ENCODE measurements around the gene ATP2B1.
A peak's percentile ranks its signal among the peaks of the same experiment; 100 is the strongest.
"Not testable (repeated sequence)": the region's sequence is repeated elsewhere in the genome, so short reads cannot be mapped to it uniquely, and the experiment has no call there.

Gene ATP2B1

DNA sequence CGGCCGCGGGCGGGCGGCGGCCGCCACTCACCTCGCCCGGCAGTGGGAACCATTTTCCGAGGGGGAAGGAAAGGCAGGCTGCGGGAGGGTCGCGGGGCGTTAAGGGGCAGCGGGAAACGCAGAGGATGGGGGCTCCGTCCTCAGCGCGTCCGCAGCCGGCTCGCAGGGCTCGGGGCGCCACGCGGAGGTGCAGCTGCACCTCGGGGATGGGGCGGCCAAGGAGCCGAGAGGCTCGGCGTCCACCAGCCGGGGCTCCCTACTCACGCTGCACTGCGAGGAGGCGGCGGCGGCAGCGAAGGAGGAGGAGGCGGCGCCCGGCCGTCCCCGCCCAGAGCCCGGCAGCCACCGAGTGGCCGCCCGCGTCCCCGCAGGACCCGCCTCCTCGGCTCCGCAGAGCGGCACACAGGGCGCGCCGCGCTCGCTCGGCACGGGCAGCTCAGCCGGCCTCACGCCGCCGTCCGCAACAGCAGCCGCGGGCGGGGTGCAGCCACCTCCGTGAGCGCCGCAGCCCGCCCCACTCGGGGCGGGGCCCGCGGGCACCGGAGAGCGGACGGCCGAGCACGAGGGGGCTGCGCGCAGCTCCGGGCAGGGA is at the start of gene ATP2B1:
ATP2B1 (minus strand) TSS at position 274 of the 592 bp plus-strand sequence. CDS start 52,952 bp downstream, outside the sequence.
- peak; percentile 73 for DNase-seq

DNA sequence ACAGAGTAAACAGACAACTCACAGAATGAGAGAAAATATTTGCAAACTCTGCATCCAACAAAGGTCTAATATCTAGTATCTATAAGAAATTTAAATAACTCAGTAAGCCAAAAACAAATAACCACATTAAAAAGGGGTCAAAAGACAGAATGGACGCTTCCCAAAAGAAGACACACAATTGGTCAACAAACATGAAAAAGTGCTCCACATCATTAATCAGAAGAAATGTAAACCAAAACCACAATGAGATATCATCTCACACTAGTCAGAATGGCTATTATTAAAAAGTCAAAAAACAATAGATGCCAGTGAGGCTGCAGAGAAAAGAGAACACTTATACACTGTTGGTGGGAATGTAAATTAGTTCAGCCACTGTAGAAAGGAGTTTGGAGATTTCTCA is 49.3 kb upstream of the ATP2B1 start:
- not testable (repeated sequence) for DNase-seq

DNA sequence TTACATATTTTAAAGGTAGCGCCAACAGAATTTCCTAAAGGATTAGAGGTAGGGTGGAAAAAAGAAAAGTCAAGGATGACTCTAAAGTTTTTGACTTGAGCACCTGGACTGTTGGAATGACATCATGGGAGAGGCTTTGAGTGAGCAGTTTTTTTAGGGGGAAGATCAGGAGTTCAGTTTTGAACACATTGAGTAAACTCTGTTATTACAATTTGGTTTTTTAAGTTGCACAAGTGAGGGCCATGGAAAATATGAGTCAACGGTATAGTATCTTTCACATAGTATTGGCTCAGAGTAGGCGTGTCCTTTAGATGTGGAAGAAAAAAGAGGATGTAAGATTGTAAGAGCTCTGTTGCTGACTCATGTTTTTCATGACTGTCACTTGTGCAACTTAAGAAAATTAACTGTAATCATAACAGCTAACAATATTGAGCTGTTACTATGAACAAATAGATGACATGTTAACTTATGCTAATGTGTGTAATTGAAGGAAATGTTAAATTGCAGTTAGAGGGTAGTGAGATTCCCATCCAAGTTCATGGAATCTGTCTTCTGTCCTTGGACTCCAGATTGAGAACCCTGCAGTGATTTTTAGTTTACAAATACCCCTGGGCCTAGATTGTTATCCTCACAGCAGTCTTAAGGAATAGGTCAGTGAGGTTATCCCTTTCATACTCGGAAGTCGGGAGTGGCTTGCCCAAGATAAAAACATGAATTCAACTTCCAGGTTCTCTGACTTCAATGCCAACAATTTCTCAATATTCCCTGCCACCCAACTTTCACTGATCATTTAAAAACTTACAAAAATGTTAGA is 48.2 kb upstream of the ATP2B1 start:
- DNase-seq, result peak; percentile 11

DNA sequence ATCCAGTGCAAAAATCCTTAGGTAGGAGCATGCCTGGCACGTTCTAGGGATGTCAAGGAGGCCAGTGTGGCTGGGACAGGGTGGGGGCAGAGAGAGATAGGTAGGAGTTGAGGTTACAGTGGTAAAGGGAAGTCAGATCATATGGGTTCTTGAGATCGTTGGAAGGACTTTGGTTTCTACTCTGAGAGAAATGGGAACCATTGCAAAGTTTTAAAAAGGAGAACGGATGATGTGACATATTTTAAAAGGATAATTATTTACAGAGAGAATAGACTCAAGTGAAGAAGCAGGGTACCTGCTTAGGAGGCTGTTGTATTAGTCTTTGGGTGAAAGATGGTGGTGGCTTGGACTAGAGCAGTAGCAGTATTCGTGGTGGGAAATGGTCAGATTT is 47.6 kb upstream of the ATP2B1 start:
- no peak for DNase-seq

DNA sequence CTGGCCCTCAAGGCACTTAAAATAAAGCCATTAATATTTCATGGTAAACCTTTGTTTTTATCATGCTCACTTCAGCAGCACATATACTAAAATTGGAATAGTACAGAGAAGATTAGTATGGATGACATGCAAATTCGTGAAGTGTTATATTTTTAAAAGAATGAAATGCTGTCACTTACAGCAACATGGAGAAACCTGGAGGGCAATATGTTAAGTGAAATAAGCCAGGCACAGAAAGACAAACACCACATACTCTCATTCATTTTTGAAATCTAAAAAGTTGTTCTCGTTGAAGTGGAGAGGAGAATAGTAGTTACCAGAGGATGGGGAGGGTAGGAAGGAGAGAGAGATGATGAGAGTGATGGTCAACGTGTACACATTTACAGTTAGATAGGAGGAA is 45.4 kb upstream of the ATP2B1 start:
- DNase-seq, result no peak

DNA sequence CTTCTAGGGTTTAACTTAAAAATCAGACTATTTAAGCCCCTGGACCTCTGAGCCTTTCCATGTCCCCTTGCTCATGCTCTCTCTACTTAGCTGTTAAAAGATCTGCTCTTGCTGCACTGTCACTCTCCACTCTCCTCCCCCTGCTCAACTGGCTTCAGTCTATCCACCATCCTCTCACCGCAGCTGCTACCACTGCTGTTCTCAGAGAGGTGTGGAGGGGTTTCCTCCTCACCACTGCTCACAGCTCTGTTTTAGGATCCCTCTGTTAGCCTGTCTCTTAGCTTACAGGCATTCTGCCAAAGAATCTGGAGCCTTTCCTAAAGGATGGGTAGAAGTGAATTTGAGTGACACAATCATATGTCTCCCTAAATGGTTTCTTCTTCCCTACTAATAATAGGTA is 43.7 kb upstream of the ATP2B1 start:
- no peak for DNase-seq

DNA sequence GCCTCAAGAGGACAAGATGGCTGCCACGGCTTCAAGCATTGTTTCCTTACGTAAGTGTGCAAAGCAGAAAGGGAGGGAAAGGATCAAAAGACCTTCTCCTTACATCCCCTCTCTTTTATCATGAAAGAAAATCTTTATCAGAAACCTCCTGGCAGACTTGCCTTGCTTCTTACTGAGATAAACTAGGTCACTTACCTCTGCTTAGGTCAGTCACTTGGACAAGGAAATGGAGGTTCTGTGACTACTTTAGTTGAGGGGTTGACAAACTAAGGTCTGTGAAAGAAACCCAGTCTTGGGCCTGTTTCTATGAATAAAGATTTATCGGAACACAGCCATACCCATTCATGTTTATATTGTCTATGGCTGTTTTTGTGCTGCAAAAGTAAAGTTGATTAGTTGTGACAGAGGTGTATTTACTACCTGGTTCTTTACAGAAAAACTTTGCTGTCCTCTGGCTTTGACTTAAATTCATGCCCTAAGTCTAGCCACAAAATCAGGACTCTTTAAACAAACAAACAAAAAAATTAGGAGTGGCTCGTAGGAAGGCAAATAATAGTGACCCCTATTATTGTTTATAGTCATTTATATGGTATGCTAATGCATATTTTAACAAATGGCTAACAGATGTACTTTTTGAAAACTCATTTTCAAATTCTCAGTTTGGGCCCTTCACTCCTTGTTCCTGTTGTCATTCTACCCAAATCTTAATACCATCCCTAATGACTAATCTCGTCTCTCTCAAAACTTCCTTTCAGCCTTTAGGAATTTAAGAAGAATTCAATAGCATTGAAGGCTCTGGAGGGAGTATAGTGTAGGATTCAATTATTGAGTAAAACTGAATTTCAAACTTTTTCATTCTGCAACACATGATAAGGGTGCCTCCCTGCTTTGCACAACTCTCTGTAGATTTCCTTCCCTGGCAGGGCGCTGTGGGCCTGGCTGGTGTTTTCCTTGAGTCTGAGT is 42.0 kb upstream of the ATP2B1 start:
- DNase-seq, result no peak

DNA sequence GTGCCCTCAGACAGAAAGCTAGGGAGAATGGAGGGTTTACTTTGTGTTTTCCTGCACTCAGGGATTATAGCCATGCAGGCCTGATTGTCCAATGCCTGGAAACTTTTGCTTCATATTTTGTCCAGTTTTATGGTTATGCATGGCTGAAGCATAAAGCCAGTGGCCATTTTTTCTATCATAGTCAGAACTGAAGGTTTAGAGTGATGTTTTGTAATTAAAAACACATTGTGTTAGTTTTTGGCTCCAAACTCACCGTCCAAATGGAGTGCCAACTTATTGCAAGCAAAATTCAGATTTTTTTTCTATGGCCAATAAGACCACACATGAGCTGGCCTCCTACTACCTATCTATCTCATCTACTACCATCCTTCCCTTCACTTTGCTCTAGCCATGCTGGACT is 40.2 kb upstream of the ATP2B1 start:
- no peak for DNase-seq

DNA sequence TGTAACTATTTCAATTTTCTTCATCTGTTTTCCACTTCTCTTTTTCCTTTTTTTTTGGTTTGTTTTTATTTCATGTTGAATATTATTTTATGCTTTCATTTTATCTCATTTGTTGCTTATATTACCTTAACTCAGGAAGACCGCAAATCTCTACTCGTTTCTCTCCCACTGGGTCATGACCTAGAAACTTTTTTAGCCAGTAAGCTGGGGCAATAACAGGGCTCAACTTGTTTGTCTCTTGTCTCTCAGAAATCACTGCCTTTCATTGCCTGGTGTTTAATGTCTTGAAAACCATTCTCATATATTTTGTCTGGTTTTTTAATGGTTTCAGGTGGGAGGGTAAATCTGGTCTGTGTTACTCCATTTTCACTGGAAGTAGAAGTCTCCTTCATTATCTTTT is 36.6 kb upstream of the ATP2B1 start:
- DNase-seq, result no peak

DNA sequence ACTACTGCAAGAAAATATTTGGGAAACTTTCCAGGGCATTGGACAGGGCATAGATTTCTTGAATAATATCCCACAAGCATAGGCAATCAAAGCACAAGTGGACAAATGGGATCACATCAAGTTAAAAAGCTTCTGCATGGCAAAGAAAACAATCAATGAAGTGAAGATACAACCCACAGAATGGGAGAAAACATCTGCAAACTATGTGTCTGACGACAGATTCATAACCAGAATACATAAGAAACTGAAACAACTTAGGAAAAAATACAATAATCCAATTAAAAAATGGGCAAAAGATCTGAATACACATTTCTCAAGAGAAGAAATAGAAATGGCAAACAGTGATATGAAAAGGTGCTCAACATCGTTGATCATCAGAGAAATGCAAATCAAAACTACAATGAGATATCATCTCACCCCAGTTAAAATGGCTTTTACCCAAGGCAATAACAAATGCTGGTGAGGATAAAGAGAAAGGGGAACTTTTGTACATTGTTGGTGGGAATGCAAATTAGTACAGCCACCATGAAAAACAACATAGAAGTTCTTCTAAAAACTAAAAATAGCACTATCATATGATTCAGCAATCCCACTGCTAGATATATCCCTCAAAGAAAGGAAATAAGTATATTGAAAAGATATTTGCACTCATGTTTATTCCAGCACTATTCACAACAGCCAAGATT is 33.8 kb upstream of the ATP2B1 start:
- no peak for DNase-seq

DNA sequence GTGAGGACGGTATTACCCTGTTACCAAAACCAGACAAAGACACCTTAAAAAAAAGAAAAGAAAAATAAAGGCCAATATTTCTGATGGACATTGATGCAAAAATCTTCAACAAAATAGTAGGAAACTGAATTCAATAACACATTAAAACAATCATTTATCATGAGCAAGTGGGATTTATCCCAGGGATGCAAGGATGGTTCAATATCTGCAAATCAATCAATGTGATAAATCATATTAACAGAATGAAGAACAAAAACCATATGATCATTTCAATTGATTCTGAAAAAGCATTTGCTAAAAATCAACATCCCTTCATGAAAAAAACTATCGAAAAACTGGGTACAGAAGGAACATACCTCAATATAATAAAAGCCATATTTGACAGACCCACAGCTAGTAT is 32.3 kb upstream of the ATP2B1 start:
- no peak for DNase-seq

DNA sequence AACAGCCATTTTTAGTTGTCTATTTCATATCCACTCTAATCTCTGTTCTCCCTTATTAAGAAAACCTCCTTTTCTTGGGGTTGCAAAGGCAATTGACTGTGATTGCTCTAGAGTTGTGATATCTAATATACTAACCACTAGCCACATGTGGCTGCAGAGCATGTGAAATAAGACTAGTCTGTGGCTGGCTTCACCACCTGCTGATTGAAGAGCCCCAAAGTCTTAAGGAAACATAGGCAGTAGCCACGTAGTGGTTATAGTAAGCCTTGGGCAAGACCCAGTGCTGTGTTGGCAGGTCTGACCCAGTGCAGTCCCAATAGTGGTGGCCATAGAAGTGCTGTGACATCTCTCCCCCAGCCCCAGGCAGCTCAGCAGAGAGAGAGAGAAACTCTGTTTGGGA is 28.4 kb upstream of the ATP2B1 start:
- DNase-seq, result no peak

DNA sequence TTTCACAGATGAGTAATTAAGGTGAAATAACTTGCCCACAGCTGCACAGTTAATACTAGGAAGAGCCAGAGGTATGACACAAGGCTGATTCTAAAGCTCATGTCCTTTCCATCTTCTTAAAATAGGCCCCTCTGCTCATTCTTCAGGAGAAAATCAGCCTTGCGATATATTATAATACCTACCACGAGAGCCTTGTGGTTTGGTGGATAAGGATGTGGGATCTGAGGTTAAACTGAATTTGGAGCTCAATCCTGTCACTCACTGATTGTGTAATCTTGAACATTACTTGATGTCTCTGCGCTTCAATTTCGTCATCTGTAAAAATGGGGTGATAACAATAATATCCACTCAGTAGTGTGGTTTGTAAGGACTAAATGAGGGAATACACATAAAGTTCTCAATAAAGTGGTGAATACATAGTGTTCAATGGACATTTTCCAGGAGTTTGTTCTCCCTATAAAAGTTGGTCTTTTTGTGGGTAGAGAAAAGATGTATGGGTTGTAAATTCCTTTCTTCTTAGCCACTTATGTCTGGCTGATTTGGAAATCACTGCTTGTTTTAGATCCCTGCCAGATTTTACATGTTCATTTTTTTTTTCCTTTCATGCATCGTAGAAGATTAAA is 25.1 kb upstream of the ATP2B1 start:
- no peak for DNase-seq

DNA sequence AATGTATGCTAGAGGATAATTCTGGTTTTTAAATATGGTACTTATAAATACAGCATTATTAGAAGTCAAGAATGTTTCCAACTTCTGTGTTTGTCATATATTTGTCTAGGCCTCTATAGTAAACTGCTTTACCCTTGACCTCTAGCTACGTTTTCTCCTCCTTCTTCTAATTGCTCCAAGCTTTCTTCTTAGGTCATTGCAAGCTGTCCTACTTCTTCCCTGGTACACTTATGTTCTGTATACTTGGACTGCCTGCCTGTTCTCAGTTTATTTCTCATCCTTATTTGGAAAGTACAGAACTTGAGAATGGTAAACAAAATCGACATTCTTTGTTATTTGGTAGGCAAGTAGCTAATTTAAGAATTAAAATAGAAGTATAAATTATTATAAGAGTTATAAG is 23.9 kb upstream of the ATP2B1 start:
- no peak for DNase-seq

DNA sequence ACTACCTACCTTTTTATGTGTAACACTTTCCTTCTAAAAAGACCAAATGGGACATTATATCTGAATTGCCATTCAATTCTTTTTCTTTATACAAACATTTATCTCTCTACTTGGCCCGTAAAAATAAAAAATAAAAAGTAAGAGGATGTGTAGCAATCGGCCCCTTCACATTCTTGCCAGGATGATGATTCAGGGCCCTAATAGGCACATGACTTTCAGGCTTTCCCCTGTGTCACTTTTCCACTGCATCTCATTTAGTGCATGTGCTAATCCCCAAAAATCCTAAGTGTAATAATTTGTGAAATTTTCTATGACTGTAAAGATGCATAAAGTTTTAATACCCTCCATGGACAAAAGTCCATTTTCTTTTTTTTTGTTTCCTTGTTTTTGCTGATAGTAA is 23.0 kb upstream of the ATP2B1 start:
- DNase-seq, result no peak

DNA sequence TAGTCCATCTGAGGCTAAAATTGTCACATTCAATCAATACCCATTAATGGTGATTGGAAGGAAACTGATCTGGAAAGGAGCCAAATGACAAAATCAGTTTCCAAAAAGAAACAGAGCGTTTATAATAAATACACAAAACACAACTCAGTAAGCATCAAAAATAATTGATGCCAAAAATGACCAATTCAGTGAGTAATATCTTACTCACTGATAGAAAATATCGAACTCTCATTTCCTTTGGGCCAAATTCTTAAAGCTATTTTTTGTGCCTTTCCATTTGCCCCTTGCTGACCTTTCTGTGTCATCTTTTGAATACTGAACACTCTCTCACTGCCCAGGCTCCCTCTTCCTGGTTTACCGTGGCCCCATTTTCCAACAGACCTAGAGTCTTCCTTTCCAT is 22.5 kb upstream of the ATP2B1 start:
- no peak for DNase-seq

DNA sequence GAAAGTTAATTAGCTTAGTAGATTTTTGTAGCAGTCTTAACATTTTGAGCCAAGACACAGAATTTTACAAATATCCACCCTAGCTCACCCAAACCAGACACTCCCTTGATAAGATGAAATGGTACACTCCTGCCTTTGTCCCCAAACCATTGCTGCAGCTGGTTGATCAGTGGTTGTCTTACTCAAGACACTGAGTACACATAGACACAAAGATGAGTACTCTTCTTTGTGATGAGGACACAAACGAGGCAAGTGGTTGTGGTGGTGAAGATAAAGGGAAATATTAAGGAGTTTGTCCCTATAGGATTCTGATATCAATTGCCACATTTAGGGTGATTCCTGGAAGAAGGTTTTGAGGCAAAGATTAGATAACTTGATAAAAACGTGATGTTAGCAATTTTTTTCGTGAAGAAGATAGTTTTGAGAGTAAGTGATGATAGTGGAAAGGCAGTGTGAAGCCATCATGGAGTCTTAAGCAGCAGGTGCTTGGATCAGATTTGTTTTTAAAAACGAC is 21.4 kb upstream of the ATP2B1 start:
- DNase-seq, result no peak

DNA sequence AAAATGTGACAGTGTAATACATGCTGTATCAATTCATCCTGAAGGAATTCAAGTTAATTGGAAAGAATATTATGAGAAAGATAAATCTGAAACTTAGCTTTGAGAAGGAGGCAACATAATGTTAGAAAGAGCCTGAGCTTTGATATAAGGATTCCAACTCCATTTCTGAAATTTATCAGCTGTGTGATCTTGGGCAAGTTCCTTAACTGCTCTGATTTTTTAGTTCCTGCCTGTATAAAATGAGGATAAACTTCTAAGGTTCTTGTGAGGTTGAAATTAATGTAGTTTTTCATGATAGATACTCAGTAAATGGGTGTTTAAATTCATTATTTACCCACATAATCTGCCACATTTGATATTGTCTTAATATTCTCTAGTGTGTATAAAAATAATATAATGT is 14.6 kb upstream of the ATP2B1 start:
- no peak for DNase-seq

DNA sequence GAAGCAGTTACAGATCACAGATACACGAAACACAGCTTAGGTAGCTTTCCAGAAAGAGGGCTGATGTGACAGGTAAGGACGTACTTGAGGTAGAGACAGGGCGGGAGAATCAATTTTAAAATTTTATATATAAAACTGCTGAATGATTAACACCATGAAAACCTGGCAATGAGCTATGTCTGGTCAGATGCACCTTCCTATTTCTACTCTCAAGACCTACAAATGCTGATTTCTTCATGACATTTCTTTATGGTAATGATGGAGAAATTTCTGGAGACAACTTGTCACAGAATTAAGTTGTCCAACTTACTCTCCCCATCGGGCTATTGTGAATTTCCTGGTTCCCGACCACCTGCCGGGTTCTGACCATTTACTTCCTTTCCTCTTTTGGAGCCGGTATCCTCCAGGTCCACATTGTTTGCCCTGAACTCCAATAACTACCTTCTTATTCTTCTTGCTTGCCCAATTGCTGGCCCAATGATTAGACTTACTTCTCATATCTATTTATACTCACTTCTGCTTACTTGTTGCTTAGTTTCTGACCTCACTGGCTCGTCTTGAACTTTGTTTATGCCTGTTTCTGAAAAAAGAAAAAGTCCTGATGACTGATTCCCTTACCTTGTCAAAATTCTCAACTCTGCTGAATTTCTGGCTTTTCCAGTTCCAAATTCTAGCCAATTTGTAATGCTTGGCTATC is 12.8 kb upstream of the ATP2B1 start:
- DNase-seq, result no peak

DNA sequence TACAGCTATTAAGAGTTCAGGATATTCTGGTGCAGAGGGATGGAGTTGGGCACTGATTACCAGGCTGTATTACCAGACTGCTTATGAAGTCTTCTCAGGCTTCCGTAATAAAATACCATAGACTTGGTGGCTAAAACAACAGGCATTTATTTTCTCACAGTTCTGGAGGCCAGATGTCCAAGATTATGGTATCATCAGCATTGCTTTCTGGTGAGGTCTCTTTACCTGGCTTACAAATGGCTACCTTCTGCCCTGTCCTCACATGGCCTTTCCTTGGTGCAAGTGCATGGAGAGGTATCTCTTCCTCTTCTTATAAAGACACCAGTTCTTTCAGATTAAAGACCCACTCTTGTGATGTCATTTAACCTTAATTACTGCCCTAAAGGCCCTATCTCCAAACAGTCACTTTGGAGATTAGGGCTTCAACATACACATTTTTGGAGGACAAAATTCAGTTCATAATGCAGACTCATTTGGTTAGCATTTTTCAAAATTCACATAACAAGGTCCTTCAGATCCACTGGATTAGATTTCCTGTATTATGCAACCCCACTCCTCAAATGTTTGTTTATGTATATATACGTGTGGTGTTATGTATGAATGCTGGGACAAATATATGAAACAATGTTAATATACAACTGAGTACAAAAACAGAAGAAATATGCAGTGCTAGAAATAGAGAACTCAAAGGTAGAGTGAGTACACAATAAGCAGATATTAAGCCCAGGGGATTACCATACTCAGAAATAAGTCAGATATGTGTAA is 9.3 kb upstream of the ATP2B1 start:
- no peak for DNase-seq

DNA sequence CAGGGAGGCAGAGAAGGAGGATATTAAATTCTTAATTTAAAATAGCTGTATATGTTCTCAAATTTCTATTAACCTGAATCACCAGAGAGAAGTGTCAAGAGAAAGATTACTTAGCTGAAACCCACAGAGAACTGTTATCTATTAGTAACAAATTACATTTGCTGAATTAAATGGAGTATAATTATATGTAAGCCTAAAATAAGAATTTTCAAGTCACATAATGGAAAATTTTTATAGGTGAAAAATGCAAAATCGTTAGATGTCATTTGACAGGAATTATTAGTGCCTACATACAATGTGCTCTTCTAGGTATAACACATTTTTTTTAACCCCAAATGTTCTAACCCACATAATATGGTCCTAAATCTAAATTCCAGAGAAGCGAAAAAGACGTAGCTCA is 4.1 kb upstream of the ATP2B1 start:
- no peak for DNase-seq

Data from NK-92 treated with Interleukin-12 subunit alpha and Interleukin-12 subunit beta, amount 100 ng/mL, for 24 hours (cell line).